Activated CD4-positive, alpha-beta T cell treated with anti-CD3 and anti-CD28 coated beads, Interleukin-2, amount 10 ng/mL, durations not matched to agents 7 days and 5 days (primary cell): ENCODE measurements around the gene ABHD4. TPM values are rescaled to one million over a fixed set of nuclear protein-coding genes. Genes with fewer than 3 reads are reported as not detected.

Experiments used
- CTCF ChIA-PET: fragments of 350-600 bp; sonication (Branson Sonifier 250); formaldehyde crosslinking; loops from one replicate; lab custom pipeline; 2021; ENCODE audit warnings: antibody characterized with exemption; lab: Charles Lee
- POLR2A ChIA-PET: fragments of 350-600 bp; sonication (Branson Sonifier 250); formaldehyde crosslinking; loops from one replicate; lab custom pipeline; 2021; ENCODE audit warnings: antibody characterized with exemption; lab: Charles Lee
- DNase-seq: peaks from one replicate; pipeline ENCODE4 v3.0.0-alpha.2; 2020
- H3K27ac Mint-ChIP-seq: one replicate; pipeline ENCODE4 v1.8.0; 2021; ENCODE audit warnings: mild to moderate bottlenecking, moderate library complexity, mixed read lengths
- H3K27me3 Mint-ChIP-seq: one replicate; pipeline ENCODE4 v1.8.0; 2021; ENCODE audit warnings: mixed read lengths
- H3K36me3 Mint-ChIP-seq: one replicate; pipeline ENCODE4 v1.8.0; 2021; ENCODE audit warnings: low read depth, mixed read lengths
- H3K4me1 Mint-ChIP-seq: one replicate; pipeline ENCODE4 v1.8.0; 2021; ENCODE audit warnings: mixed read lengths
- H3K4me3 Mint-ChIP-seq: one replicate; pipeline ENCODE4 v1.8.0; 2021; ENCODE audit warnings: mild to moderate bottlenecking, moderate library complexity, mixed read lengths
- H3K9me3 Mint-ChIP-seq: one replicate; pipeline ENCODE4 v1.8.0; 2021; ENCODE audit warnings: mixed read lengths
- total RNA-seq, 2 experiments: library from RNA; stranded (reverse); gene quantifications; one replicate each; pipeline ENCODE4 v1.2.3, GENCODE V29; 2021

Gene ABHD4
- total RNA-seq, 2 experiments from 2014 or later = 8.3 to 10.4 TPM

DNA sequence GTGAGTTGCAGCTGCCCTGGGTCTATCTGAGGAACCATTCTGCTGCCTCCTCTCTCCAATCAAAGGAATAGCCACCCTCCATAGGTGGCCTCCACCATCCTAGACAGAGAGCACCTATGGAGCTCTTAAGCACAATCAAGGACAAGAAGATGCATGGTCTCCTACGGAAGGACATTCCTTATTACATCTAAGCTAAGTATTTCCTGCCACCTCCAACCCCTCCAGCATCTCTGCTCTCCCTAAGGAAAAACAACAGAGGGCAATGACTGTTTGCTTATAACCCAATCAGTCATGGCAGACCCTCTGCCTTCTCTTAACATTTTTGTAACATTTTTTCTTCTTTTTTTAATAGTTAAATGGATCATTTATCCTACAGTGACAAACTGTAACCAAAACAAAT lies 60.8 kb downstream of the ABHD4 start:
- no peak overlapping the region for H3K4me3 Mint-ChIP-seq
- DNase-seq = no peak
- no peaks in the 10 kb centered on the region for H3K27me3 Mint-ChIP-seq
- POLR2A ChIA-PET = no interaction called here
- peaks cover 1% of the 10 kb centered on the region for H3K4me1 Mint-ChIP-seq
- no peaks in the 10 kb centered on the region for H3K36me3 Mint-ChIP-seq
- H3K27ac Mint-ChIP-seq = no peak overlapping the region
- no peaks in the 10 kb centered on the region for H3K9me3 Mint-ChIP-seq
- CTCF ChIA-PET = interaction anchor here (1.0 to 3.4 kb wide), 7 partner anchors 9 to 102 kb away, joined by 3 to 14 read pairs (median 4); partner anchors contain the start of gene DAD1

DNA sequence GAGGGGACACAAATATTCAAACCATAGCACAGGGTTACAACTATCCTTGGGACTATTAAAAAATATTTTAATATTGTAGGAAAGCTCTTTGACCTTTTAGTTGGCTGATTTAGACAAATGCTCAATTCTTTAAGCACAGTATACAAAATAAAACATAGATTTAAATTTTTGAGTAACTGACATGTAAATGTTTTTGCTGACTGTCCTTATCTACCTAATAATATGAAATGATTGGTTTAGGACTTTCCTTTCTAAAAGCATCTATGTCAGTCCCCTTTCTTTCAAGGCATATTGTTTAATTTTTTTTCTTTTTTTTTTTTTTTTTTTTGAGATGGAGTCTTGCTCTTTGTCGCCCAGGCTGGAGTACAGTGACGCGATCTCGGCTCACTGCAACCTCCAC lies 62.6 kb downstream of the ABHD4 start:
- no peaks in the 10 kb centered on the region for H3K36me3 Mint-ChIP-seq
- no peak for DNase-seq
- H3K4me1 Mint-ChIP-seq = peaks cover 1% of the 10 kb centered on the region
- ChIA-PET POLR2A (no interaction called here), CTCF (interaction anchor here (1.0 to 3.4 kb wide), 6 partner anchors 8 to 162 kb away, joined by 3 to 14 read pairs (median 4); no protein-coding TSS in a partner anchor)
- H3K27ac Mint-ChIP-seq = no peak overlapping the region
- no peaks in the 10 kb centered on the region for H3K27me3 Mint-ChIP-seq
- H3K9me3 Mint-ChIP-seq = no peaks in the 10 kb centered on the region
- no peak overlapping the region for H3K4me3 Mint-ChIP-seq

Other genes starting within 250 kb of the ABHD4 start
- gene DAD1, start 9.1 kb upstream of the ABHD4 start, total RNA-seq = 100 to 1,000 TPM; 169 to 233 TPM
- gene OR6J1, start 46.1 kb downstream of the ABHD4 start, total RNA-seq = not detected
- 100 to 1,000 TPM; 122 to 141 TPM for gene OXA1L, start 168.4 kb downstream of the ABHD4 start, total RNA-seq
- gene SLC7A7, start 217.1 kb downstream of the ABHD4 start, total RNA-seq = under 1 TPM; 0.25 to 0.69 TPM
- 100 to 1,000 TPM; 101 to 112 TPM for gene MRPL52, start 231.6 kb downstream of the ABHD4 start, total RNA-seq
- gene MMP14, start 238.3 kb downstream of the ABHD4 start, total RNA-seq = 1 to 10 TPM; 1.8 to 2.1 TPM